GM04504 (cell line): ENCODE measurements around the gene KAZALD1.
"Not testable (repeated sequence)": the region's sequence is repeated elsewhere in the genome, so short reads cannot be mapped to it uniquely, and the experiment has no call there.

Source experiments
- DNase-seq: peaks from one replicate; pipeline ENCODE4 v3.0.0-alpha.2; 2012; ENCODE audit warnings: low read depth

KAZALD1 gene

DNA sequence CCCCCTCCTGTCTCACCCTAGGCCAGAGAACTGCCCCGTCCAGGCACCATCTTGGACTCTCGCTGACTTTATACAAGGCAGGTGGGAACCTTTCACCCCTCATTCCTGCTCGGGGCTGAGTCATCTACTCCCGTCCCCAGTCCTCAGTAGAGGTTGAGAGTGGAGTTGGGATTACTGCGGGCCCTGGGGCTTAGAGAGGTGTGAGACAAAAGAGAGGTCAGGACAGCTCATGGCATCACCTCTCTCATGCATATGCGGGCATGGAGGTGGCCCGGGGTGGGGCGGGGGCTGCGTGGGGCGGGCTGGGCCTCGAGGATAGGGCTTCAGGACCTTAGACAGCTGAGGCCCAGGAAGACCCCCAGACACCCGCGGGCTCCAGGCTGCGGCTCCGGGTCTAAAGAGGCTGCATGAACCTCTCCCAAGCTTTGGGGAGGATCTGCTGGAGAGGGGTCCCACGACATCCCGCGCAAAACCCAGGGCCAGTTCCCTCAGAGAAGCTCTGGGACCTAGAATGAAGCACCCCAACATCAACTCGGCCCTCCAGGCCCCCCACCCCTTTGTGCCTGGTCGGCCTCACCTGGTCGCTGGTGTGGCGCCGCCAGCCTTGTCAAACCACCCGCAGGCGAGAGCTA, 31.2 kb upstream of the KAZALD1 start:
- no peak for DNase-seq

DNA sequence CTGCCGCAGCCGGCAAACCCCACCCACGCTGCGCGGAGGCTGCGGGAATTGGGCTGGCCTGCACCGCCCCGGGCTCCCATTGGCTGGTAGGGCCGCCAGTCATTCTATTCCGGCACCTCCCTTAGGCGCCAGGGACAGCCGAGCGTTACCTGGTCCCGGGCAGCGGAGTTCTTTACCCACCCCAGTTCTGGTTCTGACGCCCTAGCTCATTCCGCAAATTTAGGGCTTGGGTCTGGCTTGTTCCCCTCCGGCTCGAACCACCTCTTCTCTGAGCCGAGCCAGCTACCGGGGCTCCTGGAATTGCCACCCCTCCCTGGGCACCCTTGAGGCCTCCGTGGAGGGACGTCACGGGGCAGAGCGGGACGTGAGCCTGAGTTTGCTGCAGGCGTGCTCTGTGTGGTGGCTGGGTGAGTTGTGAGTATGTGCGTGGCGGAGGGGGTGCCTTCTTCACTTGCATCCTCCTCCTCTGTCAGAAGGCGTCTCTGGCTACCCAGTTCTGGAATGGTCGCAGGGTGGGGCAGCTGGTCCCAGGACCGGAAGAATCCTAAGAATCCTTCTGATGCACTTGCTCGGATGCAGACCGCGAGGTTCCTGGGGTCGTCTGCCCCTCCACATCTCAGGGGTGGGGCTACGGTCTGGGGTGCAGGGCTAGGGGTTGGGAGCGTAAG, 30.5 kb upstream of the KAZALD1 start, which contains the start of the genes PDZD7 and SFXN3:
PDZD7 (minus strand) TSS at position 2 of the 668 bp plus-strand sequence. CDS start 910 bp downstream, outside the sequence.
SFXN3 (plus strand) TSS at position 107 of the 668 bp plus-strand sequence. CDS start 3,461 bp downstream, outside the sequence.
- DNase-seq, result peak; percentile 77

GRCh38 chr10:101031796-101032636, 29.8 kb upstream of the KAZALD1 start:
- DNase-seq, result no peak

DNA sequence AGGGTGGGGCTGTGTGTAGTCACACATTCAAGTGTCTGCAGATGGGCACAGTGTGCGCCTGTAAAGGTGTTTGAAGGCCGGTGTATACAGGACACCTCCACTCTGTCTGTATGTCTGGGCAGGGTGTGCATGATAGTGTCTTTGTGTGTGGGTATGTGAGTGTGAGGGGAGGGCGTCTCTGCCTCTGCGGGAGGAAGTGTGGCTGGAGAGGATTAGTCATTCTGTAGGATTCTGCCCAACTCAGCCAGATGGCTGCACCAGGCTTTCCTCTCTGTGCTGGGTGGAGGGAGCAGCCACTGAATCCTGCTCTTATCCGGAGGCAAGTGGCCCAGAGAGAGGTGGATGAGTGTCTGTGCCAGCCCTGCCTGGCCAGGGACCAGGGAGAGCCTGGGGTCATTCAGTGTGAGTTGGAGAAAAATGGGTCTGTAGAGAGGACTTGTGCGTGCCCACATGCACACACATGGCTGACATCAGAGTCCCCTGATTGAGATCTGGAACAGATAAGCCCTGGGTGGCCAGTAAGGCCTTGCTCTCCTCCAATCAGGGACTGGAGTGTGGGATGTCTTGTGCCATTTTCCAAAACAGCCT, 29.1 kb upstream of the KAZALD1 start:
- peak; percentile 83 for DNase-seq

DNA sequence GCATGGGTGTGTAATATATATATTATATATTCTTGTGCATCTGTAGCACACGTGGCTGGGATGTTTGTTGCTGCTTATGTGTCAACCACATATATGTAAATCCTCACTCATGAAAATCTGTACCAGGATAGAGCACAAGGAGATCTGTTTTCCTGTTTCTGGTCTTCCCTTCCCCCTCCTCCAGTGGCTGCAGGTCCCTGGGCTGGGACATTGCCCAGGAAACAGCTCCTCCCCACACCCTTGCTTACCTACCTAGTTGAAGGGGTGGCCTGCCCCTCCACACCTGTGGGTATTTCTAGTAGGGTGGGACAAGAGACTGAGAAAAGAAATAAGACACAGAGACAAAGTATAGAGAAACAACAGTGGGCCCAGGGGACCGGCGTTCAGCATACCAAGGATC, 28.5 kb upstream of the KAZALD1 start:
- no peak for DNase-seq

- DNase-seq, result not testable (repeated sequence)
Observed at GRCh38 chr10:101034404-101034803, 27.4 kb upstream of the KAZALD1 start.

DNA sequence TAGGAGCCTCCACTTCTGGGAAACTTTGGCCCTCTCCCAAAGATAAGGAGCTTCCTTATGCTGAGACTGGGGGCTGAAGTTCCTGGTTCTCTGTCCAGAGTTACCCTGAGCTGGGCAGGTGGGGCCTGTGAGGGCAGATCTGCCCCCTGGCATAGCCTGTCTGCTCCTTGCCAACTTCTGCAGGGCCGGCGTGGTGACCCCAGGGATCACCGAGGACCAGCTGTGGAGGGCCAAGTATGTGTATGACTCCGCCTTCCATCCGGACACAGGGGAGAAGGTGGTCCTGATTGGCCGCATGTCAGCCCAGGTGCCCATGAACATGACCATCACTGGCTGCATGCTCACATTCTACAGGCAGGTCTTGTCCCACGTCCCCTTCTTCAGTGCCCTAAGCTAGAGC, 26.5 kb upstream of the KAZALD1 start:
- DNase-seq, result no peak

DNA sequence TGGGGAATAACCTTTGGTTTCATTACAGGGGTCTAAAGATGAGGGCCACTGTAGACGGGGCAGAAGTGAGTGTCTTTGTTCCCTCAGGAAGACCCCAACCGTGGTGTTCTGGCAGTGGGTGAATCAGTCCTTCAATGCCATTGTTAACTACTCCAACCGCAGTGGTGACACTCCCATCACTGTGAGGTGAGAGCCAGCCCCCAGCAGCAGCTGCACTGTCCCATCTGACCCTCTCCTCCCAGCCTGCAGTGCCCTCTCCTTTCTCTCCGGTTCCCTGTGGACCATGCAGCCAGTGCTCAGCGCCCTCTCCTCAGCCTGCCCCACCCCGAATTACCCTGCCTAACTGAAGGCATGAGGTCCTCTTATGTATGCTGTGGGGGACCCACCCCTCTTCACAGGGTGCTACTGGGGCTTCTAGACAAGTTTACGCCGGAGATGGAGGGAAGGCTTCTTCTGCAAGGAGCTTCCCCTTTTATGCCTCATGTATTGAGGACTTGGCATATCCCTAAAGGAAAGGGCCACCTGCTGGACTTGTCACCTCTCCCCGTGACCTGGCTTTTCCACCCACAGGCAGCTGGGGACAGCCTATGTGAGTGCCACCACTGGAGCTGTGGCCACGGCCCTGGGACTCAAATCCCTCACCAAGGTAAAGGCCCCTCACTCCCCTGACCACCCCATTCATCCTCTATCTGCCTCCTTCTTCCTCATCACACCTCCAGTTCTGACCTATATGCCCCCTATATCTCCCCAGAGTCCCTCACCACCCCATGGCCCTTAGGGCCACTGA, 25.7 kb upstream of the KAZALD1 start:
- no peak for DNase-seq

DNA sequence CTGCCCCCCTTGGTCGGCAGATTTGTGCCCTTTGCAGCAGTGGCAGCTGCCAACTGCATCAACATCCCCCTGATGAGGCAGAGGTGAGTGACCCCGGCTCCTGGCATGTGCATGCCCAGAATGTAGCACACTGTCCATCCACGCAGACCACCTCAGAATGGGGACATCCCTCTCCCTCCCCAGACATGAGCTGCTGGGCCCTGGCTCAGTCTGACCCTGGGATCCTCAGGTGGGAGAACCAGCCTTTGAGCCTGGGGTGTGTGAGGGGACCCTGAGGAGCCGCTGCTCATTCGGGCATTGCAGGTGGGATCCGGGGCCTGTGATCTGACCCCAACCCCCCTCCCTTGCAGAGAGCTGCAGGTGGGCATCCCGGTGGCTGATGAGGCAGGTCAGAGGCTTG, 25.1 kb upstream of the KAZALD1 start:
- no peak for DNase-seq

DNA sequence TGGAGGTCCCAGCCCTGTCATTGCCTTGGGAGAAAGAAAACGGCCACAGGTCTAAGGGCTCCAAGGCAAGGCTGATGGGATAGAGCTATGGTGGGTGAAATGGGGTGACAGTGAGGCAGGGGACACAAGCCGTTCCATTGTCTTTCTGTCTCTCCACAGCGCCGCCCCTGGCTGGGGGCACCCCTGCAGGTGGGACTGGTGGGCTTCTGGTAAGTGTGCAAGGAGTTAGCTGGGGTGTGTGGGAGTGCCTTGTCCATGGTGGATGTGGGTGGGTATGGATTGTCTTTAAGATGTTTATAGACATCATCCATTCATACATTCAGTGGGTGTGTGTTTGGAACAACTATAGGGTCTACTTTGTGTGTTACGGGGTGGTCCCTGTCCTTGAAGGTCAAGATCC, 23.3 kb upstream of the KAZALD1 start:
- DNase-seq, result no peak

- DNase-seq, result no peak
Observed at GRCh38 chr10:101040061-101040460, 21.7 kb upstream of the KAZALD1 start.

- DNase-seq, result no peak
Observed at GRCh38 chr10:101040851-101041250, 20.9 kb upstream of the KAZALD1 start.

GRCh38 chr10:101041252-101041761, 20.5 kb upstream of the KAZALD1 start:
- peak; percentile 76 for DNase-seq

- DNase-seq, result no peak
Observed at GRCh38 chr10:101042118-101042517, 19.7 kb upstream of the KAZALD1 start.

DNA sequence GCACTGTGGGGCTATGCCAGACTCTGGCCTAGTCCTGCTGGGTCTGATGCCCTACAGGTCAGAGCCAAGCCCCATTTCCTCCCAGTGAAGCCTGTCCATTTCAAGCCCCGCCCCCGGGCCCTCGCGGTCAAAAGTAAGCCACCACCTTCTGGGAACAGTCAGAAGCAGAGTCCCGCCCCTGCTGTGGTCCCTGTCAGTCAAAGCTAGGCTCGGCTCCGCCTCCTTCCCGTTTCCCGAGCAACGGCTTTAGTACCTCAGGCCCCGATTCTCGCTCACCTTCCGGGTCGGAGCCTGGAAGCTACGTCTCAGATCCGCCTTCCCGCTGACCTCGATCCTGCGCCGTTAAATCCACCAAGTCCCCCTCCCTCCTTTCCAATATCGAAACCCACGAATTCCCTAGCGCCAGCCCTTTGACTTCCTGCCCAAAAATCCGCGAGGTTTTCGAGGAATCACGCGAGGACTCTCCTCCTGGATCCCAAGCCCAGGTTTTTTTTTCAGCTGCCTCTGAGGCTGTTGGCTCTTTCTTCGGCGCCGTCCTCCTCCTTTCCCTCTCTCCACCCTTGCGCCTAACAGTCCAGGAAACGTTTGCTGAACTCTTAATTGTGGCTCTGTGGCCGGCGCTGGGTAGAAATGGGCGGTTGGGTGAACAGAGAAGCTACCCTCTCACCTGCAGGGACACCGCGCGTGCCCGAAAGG, 19.0 kb upstream of the KAZALD1 start:
- DNase-seq, result peak; percentile 92

GRCh38 chr10:101043363-101043707, 18.5 kb upstream of the KAZALD1 start:
- DNase-seq, result no peak

DNA sequence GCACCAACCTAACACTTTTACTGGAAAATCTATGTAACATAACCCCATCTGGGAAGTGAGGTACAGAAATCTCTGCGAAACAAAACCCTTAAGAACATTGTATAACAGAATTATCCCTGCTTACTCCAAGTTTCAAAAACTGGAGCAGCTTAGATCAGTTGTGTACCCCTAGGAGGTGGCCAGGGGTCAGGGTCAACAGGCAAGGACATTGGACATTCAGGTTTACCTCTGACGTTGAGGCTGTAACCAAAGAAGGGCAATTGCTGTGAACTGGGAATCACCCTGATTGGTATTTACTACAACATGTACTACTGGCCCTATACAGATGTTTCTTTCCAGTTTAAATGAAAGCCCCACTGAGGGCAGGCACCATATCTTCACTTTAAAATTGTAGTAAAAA, 17.7 kb upstream of the KAZALD1 start:
- DNase-seq, result no peak

DNA sequence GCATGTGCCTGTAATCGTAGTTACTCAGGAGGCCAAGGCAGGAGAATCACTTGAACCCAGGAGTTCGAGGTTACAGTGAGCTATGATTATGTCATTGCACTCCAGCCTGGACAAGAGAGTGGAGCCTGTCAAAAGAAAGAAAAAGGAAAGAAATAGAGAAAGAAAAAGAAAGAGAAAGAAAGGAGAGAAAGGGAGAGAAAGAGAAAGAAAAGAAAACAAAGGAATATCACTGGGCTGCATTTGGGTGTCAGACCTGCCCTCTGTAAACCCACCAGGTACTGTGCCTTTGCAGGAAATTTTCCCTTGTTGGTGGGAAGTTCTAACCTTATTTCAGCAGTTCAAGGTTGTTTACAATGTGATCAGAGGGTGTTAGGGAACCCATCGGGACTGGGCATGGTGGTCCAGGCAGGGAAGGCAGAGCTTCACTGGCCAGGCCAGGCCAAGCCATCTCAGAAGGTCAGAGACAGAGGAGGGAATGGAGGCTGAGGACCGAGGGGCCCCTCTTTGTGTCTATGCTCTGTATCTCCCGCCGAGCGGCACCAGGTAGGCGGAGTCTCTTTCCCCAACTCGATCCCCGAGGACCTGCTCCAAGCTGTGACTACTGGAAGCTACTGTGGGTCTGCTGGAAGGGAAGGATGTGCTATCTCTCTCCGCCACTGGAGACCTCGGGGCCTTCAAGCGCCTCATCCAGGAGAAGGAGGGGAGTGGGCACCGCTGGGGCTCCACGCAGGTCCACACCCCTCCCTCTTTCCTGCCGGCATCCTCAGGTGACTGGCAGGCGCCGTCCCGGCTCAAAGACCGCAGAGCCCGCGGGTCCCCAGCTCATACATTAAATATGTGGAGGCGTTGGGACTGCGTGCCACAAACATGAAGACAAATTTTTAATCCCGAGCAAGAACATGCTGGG, 15.2 kb upstream of the KAZALD1 start:
- no peak for DNase-seq

DNA sequence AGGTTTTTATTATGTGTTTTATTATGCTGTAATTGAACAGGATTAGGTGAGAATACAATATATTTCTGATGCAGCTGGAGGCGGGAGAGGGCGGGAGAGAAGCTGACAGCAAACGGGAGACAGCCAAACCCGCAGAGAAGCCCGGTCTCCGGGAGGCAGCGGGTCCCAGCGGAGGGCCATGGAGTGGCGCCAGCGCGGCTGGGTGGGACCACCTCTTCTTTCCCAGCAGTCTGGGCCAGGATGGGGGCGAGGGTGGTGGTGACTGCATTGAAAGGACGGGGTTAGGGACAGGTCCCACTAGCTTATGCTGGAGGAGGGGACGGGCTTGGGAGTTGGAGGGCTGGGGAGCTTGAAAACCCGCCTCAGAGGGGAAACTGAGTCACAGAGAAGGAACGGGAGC, 14.5 kb upstream of the KAZALD1 start:
- no peak for DNase-seq
